LNCAP (cell line): Measurements from ENCODE around the gene BPIFA1.
A peak's percentile ranks its signal among the peaks of the same experiment; 100 is the strongest.

ENCODE experiments used
- CTCF ChIP-seq: fragments of 450-650 bp; IDR thresholded peaks from 2 replicates; pipeline ENCODE4 v1.5.1; 2017; ENCODE audit warnings: mild to moderate bottlenecking

Gene BPIFA1

GRCh38 chr20:33203444-33203843, 32.4 kb upstream of the BPIFA1 start:
- TF ChIP-seq CTCF = no peak

DNA sequence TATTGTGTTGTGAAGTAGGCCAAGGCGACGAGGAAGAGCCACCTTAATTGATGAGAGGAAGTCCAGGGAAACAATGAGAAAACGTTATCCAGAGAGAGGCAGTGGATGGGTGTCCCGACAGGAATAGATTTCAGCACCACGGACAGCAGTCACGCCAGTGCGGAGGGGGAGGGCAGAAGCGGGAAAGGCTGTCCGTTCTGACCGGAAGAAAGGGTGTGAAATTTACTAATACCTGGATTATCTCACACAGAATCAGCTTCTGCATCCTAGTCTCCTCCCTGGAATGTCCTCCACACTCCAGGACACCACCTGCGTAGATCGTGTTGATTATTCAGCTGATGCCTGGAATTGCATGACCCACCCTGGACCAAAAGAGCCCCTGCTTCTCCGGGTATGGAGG, 26.0 kb upstream of the BPIFA1 start:
- no peak for TF ChIP-seq CTCF

GRCh38 chr20:33210371-33210770, 25.4 kb upstream of the BPIFA1 start:
- no peak for TF ChIP-seq CTCF

- TF ChIP-seq CTCF = peak; percentile 73
Observed at GRCh38 chr20:33211817-33212424, 23.9 kb upstream of the BPIFA1 start.

DNA sequence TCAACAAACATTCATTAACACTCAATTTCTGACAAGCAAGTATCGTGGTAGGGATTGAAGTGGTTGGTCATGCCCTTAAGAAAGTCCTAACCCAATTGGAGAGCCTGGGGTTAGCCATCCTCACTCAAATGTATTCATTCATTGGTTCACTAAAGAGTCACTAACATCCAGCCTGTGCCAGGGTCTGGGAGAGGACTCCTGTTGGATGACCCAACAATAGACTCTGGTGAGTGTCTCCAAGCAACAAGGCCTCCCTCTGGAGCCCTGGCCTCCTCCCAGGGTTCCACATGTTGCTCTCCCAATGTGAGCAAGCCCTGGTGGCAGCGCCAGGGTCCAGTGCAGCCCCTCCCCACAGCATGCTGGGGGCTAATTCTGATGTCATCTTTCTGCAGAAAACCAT, 18.7 kb upstream of the BPIFA1 start, which contains the start of gene BPIFA3:
Gene BPIFA3, plus strand, starts transcription at position 301 of the 400 bp plus-strand sequence. CDS start 185 bp downstream, outside the sequence.
- TF ChIP-seq CTCF = no peak

- TF ChIP-seq CTCF = no peak
Observed at GRCh38 chr20:33224399-33224798, 11.4 kb upstream of the BPIFA1 start.

DNA sequence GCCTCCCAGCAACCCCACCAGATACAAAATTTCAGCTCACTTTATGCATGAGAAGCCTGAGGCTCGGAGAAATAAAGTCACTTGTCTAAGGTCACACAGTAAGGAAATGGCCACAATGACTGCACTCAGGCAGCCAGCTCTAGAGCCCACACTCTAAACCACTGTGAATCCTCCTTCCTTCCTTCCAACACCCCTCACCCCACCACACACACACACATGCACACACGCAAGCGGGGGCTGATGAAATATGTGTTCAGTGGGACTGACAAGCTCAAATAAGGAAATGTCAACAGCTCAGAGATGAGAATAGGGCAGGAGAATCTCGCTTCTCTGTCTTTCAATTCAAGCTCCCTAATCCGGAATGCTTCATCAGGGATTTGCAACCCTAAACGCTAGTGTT, 6.0 kb upstream of the BPIFA1 start:
- no peak for TF ChIP-seq CTCF

DNA sequence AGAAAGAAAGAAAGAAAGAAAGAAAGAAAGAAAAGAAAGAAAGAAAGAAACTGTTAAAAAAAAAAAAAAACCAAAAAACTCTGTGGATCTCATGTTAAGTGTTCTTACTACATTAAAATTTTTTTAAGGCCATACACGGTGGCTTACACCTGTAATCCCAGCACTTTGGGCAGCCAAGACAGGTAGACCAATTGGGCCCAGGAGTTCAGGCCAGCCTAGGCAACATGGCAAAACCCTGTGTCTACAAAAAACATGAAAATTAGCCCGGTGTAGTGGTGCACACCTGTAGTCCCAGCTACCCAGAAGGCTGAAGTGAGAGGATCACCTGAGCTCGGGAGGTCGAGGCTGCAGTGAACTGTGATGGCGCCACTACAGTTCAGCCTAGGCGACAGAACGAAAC, 4.6 kb upstream of the BPIFA1 start:
- TF ChIP-seq CTCF = no peak
